Activated gamma-delta T cell treated with anti-CD3 and anti-CD28 coated beads, Interleukin-2, amount 50 U/mL, for 16 hours (primary cell): ENCODE data around the gene EMP3.

ENCODE experiments used
- DNase-seq: peaks from one replicate; pipeline ENCODE4 v3.0.0-alpha.2; 2020; ENCODE audit warnings: low read depth

The EMP3 gene

GRCh38 chr19:48318286-48318987 lies 6.9 kb upstream of the EMP3 start:
- no peak for DNase-seq

DNA sequence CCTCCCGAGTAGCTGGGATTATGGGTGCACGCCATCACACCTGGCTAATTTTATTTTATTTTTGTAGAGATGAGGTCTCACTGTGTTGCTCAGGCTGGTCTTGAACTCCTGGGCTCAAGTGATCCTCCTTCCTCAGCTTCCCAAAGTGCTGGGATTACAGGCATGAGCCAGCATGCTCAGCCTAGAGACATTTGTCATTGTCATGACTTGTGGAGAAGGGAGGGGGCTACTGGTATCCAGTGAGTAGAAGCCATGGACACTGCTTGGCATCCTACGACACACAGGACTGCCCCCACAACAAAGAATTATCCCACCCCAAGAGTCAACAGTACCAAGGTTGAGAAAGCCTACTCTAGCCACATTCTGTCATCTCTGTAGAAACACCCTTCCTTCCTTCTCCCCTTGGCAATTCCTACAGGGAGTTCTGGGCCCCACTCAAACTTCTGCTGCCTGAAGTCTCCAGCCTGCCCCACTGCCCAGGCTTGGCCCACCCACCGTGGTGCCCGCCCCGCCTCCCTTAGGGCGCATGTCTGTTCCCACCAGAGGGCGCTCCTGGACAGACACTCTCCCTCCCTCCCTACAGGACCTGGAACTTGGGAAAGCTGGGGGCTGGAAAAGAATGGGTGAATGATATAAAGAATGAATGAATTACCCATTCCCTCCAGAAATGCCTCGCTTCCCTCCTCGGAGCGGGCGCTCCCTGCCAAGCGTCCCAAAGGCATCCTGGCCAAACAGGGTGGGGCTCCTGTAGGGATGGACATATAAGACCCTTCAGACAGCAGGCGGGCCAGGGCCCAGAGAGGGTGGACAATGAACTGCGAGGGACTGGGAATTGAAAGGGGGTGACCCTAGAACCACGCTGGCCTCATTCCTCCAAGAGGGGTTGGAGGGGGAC lies 5.5 kb upstream of the EMP3 start:
- peak; percentile 68 for DNase-seq

- DNase-seq = peak; percentile 91
Observed at GRCh38 chr19:48321372-48321621, 4.1 kb upstream of the EMP3 start.

DNA sequence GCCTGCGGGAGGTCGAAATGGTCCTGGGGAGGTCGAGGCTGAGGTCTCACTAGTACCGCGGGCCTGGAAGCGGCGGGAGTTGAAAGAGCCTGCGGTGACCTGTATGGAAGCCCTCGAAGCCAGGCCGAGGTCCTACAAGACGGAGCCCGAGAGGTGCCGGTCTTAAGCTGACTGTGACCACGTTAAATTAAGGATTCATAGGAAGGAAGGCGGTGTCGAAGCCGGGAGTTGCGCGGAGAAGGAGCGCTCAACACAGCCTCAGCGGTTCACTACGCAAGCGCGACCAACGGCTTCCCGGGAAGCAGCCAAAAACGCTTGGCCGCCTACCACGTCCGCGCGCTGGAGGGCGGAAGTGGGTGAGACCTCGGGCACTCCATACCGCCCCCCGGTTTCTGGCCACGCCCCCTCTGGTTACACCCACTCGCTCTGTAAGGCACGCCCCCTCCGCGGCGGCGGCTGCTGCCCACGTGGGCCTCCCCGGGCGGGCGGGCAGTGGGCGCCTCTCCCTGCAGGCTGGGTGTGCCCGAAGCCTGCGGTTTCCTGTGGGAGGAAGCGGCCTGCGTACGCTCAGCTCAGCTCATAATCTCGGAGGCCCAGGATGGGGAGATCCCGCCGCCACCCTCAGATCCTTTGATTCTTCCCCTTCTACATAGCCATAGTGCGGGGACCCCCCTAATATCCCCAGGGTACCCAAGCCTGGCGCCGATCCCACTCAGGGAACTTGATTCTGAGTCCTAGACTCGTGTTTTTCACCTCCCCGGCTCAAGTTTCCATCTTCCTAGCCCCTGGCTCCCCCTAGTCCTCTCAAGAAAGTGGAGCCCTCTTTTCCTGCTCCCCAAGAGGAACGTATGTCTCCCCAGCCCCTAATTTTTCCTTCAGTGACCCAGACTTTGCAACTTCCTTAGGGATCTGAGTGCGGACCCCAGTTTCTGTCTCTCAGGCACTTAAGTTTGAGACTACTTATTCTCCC lies 3.4 kb upstream of the EMP3 start:
- DNase-seq = peak; percentile 99

- DNase-seq = no peak
Observed at GRCh38 chr19:48329167-48329891, 4.0 kb downstream of the EMP3 start.

DNA sequence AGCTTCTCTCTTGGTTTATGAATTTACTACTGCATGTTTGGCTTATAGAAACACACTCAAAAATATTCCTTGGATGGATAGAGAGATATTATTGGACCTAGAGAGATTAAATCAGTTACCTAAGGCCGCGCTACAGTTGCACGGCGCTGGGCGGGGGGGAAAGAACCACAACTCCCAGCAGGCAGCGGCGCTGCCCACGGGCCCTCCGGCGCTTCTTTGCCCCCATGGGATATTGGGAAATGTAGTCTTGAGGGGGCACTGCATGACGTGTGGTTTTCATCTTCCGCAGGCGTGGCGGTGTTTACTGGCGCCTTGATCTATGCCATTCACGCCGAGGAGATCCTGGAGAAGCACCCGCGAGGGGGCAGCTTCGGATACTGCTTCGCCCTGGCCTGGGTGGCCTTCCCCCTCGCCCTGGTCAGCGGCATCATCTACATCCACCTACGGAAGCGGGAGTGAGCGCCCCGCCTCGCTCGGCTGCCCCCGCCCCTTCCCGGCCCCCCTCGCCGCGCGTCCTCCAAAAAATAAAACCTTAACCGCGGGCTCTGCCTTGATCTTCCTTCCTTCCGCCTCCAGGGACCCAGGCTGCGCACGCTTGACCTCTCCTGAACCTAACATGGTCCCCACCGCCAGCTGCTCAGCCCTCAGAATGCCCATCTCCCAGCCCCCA lies 4.8 kb downstream of the EMP3 start:
- peak; percentile 77 for DNase-seq

DNA sequence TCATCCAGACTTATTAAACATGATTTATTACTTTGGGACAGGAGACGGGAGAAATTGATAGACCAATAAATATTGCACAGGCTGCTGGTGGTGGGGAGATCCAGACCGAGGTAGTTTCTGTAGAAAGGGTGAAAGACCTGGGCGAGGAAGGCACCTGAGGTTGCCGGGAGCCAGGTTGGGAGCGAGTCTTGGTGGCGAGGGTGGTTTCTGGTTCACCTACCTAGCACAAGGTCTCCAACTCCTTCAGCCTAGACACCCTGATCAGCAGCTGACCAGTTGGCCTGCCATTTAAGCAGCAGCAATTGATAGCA lies 7.0 kb downstream of the EMP3 start:
- no peak for DNase-seq

DNA sequence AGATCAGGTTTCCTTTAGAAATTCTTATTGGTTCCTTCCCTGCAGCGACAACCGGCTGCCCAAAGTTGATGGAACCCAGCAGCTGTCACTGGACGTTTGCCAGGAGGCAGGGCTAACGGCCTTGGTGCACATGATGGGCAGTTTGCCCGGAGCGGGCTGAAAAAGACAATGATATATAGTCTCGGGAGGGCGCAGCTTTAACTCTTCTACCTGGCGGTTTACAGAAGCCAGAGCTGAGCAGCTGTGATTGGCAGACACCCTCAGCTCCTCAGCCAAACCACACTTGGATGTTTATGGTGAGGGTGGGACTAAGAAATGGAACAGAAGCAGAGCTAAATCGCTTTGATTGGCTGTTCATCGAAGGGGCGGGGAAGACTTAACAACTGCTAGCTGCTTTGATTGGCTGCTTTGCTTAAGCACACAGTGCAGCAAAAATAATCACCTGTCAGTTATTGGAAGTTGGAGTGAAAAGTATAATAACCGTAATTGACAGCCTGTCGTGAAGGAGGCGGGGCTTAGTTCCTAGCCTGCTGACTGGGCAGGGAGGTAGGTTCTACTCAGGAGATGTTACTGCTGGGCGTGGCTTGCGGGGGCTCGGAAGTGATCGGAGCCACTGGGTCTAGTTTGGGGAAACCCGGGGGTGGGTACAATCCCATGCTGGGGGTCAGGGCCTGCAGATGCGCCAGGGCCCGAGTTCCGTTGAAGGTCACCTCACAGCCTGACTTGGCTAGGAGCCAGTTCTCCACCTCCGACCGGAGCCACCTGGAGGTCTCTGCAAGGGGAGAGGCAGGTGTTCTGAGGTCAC lies 7.5 kb downstream of the EMP3 start:
- peak; percentile 83 for DNase-seq

- DNase-seq = peak; percentile 87
Observed at GRCh38 chr19:48333467-48334384, 8.4 kb downstream of the EMP3 start.

DNA sequence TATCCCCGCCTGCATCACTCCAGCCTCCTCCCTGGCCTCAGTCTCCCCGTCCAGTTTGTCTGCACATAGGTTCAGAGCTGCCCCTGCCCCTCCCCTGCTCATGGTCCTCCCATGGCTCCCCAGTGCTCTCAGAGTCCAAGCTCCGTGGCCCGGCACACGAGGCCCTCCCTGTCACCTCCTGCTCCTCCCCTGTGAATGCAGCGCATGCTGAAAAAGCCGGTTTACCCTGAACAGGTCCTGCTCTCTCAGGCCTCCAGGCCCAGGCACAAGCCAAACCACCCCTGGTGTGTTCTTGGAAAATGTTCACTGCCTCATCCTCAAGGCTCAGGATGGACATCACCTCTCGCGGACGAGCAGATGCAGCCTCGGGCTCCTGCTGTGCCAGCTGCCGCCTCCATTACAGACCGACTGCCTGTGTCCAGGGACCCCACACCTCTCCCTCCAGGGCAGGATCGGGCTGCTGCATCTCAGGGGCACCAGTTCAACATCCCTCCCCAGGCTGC lies 13.0 kb downstream of the EMP3 start:
- no peak for DNase-seq

GRCh38 chr19:48338802-48339503 lies 13.6 kb downstream of the EMP3 start:
- DNase-seq = no peak

GRCh38 chr19:48340995-48341394 lies 15.6 kb downstream of the EMP3 start:
- DNase-seq = no peak

- no peak for DNase-seq
Observed at GRCh38 chr19:48341515-48342413, 16.4 kb downstream of the EMP3 start.

DNA sequence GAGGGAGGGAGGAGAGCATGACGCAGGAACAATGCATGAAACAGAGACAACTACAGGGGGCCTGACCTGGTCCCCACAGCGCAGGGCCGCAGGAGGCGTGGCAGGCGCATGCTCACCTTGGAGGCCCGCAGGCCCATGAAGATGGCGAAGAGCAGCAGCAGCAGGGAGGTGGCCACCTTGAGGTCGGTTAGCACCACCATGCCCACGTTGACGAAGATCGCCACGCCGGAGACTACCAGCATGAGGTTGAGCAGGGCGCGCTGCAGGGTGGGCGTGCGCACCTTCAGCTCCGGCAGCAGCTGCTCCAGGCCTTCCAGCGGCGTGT lies 17.0 kb downstream of the EMP3 start:
- DNase-seq = no peak

DNA sequence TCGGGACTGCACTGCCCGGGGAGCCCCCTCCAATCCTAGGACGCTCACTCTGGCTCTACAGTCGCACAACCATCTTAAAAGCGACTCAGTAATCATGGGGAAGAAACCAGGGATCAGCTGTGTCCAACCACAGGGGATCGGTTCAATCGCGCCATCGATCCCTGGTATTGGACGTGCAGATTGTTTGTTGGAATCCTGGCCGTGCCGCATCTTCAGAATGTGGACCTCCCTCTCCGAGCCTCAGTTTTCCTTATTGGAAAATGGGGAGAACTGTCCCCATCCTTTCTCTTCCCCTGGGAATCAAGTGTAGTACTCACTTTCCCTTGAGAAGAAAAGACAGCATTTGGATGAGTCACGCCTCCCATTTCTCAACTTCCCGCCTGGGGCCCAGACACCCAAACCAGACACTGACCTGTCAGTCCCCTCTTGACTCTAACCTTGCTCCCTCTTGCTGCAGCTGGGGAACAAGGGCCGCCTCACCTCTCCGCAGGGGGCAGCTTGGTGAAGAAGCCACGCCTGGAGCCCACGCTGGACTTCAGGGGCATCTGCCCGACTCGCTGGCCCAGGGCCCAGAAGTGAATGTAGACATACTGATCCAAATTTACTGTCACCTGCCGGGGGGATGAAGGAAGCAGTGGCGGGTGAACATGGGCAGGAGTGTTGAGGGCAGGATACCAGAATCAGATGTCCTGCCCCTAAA lies 17.6 kb downstream of the EMP3 start:
- DNase-seq = no peak

- no peak for DNase-seq
Observed at GRCh38 chr19:48344892-48345291, 19.5 kb downstream of the EMP3 start.

GRCh38 chr19:48346191-48346590 lies 20.8 kb downstream of the EMP3 start:
- no peak for DNase-seq
